ENCODE results near the gene OR2H1.
"Not testable (repeated sequence)": the region's sequence is repeated elsewhere in the genome, so short reads cannot be mapped to it uniquely, and the experiment has no call there.

OR2H1 gene

GRCh38 chr6:29456971-29457370, at the start of gene OR2H1, which contains the start of gene OR11A1:
Gene OR2H1, plus strand, starts transcription at chr6:29457155. Its CDS starts 4,615 bp downstream, at chr6:29461770.
Gene OR11A1, minus strand, starts transcription at chr6:29457071. Its CDS starts 29,430 bp downstream, at chr6:29427641.
- DNase-seq = no peak

GRCh38 chr6:29414588-29414987, 42.4 kb upstream of the OR2H1 start, which contains the start of gene OR12D1:
Gene OR12D1, plus strand, starts transcription at chr6:29414928.
- DNase-seq = no peak

GRCh38 chr6:29419516-29419915, 37.4 kb upstream of the OR2H1 start:
- no peak for DNase-seq

- DNase-seq = no peak
Observed at GRCh38 chr6:29424168-29424567, 32.8 kb upstream of the OR2H1 start.

- no peak for DNase-seq
Observed at GRCh38 chr6:29424575-29424974, 32.4 kb upstream of the OR2H1 start.

- DNase-seq = no peak
Observed at GRCh38 chr6:29425075-29425474, 31.9 kb upstream of the OR2H1 start.

- no peak for DNase-seq
Observed at GRCh38 chr6:29426654-29427053, 30.3 kb upstream of the OR2H1 start.

GRCh38 chr6:29436730-29437129, 20.2 kb upstream of the OR2H1 start:
- DNase-seq = not testable (repeated sequence)

- DNase-seq = no peak
Observed at GRCh38 chr6:29439006-29439405, 17.9 kb upstream of the OR2H1 start, which contains the start of gene OR10C1. Gene OR10C1, plus strand, starts transcription at chr6:29439306. Its CDS starts 710 bp downstream, at chr6:29440016.

- DNase-seq = no peak
Observed at GRCh38 chr6:29442719-29443118, 14.2 kb upstream of the OR2H1 start.

GRCh38 chr6:29444031-29444430, 12.9 kb upstream of the OR2H1 start:
- DNase-seq = not testable (repeated sequence)

GRCh38 chr6:29447670-29448069, 9.3 kb upstream of the OR2H1 start:
- no peak for DNase-seq

GRCh38 chr6:29451471-29452193, 5.3 kb upstream of the OR2H1 start:
- DNase-seq = no peak

GRCh38 chr6:29461021-29461814, 4.3 kb downstream of the OR2H1 start:
- no peak for DNase-seq

- DNase-seq = no peak
Observed at GRCh38 chr6:29462022-29462421, 5.1 kb downstream of the OR2H1 start.

- DNase-seq = no peak
Observed at GRCh38 chr6:29465279-29465678, 8.3 kb downstream of the OR2H1 start.

GRCh38 chr6:29465801-29466200, 8.8 kb downstream of the OR2H1 start:
- no peak for DNase-seq

GRCh38 chr6:29466241-29466640, 9.3 kb downstream of the OR2H1 start:
- DNase-seq = no peak

- no peak for DNase-seq
Observed at GRCh38 chr6:29474996-29475395, 18.0 kb downstream of the OR2H1 start.

GRCh38 chr6:29477923-29478450, 21.0 kb downstream of the OR2H1 start:
- DNase-seq = no peak

GRCh38 chr6:29478740-29479139, 21.8 kb downstream of the OR2H1 start:
- DNase-seq = no peak

- DNase-seq = no peak
Observed at GRCh38 chr6:29479560-29479959, 22.6 kb downstream of the OR2H1 start.

- DNase-seq = no peak
Observed at GRCh38 chr6:29483186-29483585, 26.2 kb downstream of the OR2H1 start.

- DNase-seq = no peak
Observed at GRCh38 chr6:29483735-29484134, 26.8 kb downstream of the OR2H1 start.
